Neuronal stem cell (in vitro differentiated cells): Measurements from ENCODE around the gene ZMYND11.
"Not testable (repeated sequence)": the region's sequence is repeated elsewhere in the genome, so short reads cannot be mapped to it uniquely, and the experiment has no call there.

Experiments
- DNase-seq: peaks from one replicate; pipeline ENCODE4 v3.0.0-alpha.2; 2013; ENCODE audit warnings: low spot score
- H2AFZ ChIP-seq: one replicate; pipeline ENCODE4 v1.6.1; 2013; ENCODE audit warnings: mild to moderate bottlenecking, low read length, inconsistent platforms
- H2AK5ac ChIP-seq: 2 replicates; pipeline ENCODE4 v1.6.1; 2013; ENCODE audit warnings: low read depth, mild to moderate bottlenecking, inconsistent platforms, low read length, moderate library complexity, mixed read lengths
- H2BK120ac ChIP-seq: 2 replicates; pipeline ENCODE4 v1.6.1; 2013; ENCODE audit warnings: low read depth, mild to moderate bottlenecking, inconsistent platforms, low read length, moderate library complexity, mixed read lengths
- H2BK12ac ChIP-seq: one replicate; pipeline ENCODE4 v1.6.1; 2013; ENCODE audit warnings: low read length, inconsistent platforms
- H2BK15ac ChIP-seq: 2 replicates; pipeline ENCODE4 v1.6.1; 2013; ENCODE audit warnings: mild to moderate bottlenecking, low read length, inconsistent platforms, mixed read lengths
- H2BK5ac ChIP-seq: one replicate; pipeline ENCODE4 v1.6.1; 2013; ENCODE audit warnings: inconsistent platforms, mild to moderate bottlenecking, low read length, moderate library complexity
- H3K14ac ChIP-seq: one replicate; pipeline ENCODE4 v1.6.1; 2013; ENCODE audit warnings: low read length, inconsistent platforms
- H3K18ac ChIP-seq: 2 replicates; pipeline ENCODE4 v1.6.1; 2013; ENCODE audit warnings: low read length, inconsistent platforms
- H3K23ac ChIP-seq: 2 replicates; pipeline ENCODE4 v1.6.1; 2013; ENCODE audit warnings: low read depth, mild to moderate bottlenecking, mixed read lengths, low read length, inconsistent platforms; ENCODE audit not compliant: poor library complexity
- H3K27ac ChIP-seq: replicated peaks from 3 replicates; pipeline ENCODE4 v1.5.1; 2013; ENCODE audit warnings: low read length, inconsistent platforms
- H3K27me3 ChIP-seq, 3 experiments: 2 replicates each; pipeline ENCODE4 v1.6.1; 2013; ENCODE audit warnings: low read length in 3 of 3, mild to moderate bottlenecking in 2 of 3, inconsistent platforms in 1 of 3, low read depth in 1 of 3, mixed read lengths in 1 of 3, moderate library complexity in 1 of 3; ENCODE audit not compliant: control insufficient read depth in 3 of 3, insufficient read depth in 3 of 3
- H3K36me3 ChIP-seq, 2 donors: replicated peaks in 1 of 2; 2 replicates each; pipeline ENCODE4 v1.6.1; 2013; ENCODE audit warnings: low read length in 2 of 2; ENCODE audit not compliant: control insufficient read depth in 2 of 2, insufficient read depth in 2 of 2
- H3K4ac ChIP-seq: 2 replicates; pipeline ENCODE4 v1.6.1; 2013; ENCODE audit warnings: inconsistent platforms, mild to moderate bottlenecking, low read length, moderate library complexity
- H3K4me1 ChIP-seq, 2 donors: 1 replicate in 1 of 2; 2 replicates in 1 of 2; pipeline ENCODE4 v1.6.1; 2013; ENCODE audit warnings: low read length in 2 of 2, low read depth in 1 of 2; ENCODE audit not compliant: control insufficient read depth in 2 of 2, insufficient read depth in 1 of 2
- H3K4me2 ChIP-seq: one replicate; pipeline ENCODE4 v1.6.1; 2013; ENCODE audit warnings: mild to moderate bottlenecking, low read length, inconsistent platforms; ENCODE audit not compliant: insufficient read depth, poor library complexity, severe bottlenecking
- H3K4me3 ChIP-seq, 2 donors: 2 replicates each; pipeline ENCODE4 v1.5.1; 2013; ENCODE audit warnings: low read length in 2 of 2, mild to moderate bottlenecking in 2 of 2, inconsistent platforms in 1 of 2, moderate library complexity in 1 of 2
- H3K79me1 ChIP-seq: one replicate; pipeline ENCODE4 v1.6.1; 2013; ENCODE audit warnings: low read depth, mild to moderate bottlenecking, inconsistent platforms, low read length, moderate library complexity
- H3K9ac ChIP-seq: one replicate; pipeline ENCODE4 v1.6.1; 2013; ENCODE audit warnings: mild to moderate bottlenecking, low read depth, low read length, inconsistent platforms; ENCODE audit not compliant: poor library complexity
- H3K9me3 ChIP-seq, 2 donors: replicated peaks in 1 of 2; 2 replicates each; pipeline versions ENCODE3 to v1.6.1; 2013; ENCODE audit warnings: low read length in 2 of 2, mild to moderate bottlenecking in 2 of 2, inconsistent platforms in 1 of 2, low read depth in 1 of 2, mixed read lengths in 1 of 2, moderate library complexity in 1 of 2; ENCODE audit not compliant: control insufficient read depth in 2 of 2, insufficient read depth in 1 of 2
- H4K8ac ChIP-seq: one replicate; pipeline ENCODE4 v1.6.1; 2013; ENCODE audit warnings: low read depth, mild to moderate bottlenecking, inconsistent platforms, low read length, moderate library complexity
- H4K91ac ChIP-seq: one replicate; pipeline ENCODE4 v1.6.1; 2013; ENCODE audit warnings: low read length, low read depth, mild to moderate bottlenecking, inconsistent platforms; ENCODE audit not compliant: poor library complexity
- WGBS, 2 donors: extraction: QIAGEN DNeasy Blood & Tissue Kit; methylation state at CpG; one replicate each; pipeline ENCODE4 v1.1.7; 2013; ENCODE audit warnings: missing lambda C conversion rate in 2 of 2, mixed read lengths in 1 of 2; ENCODE audit not compliant: insufficient read length in 2 of 2, insufficient replicate concordance in 1 of 2; ENCODE audit errors: extremely low coverage in 2 of 2; 5-methylcytosine and 5-hydroxymethylcytosine counted together

The ZMYND11 gene

GRCh38 chr10:184174-184573 lies 48.9 kb downstream of the ZMYND11 start:
- Histone ChIP-seq H3K4me2 (no peak overlapping the region), H3K4me3 (no peak overlapping the region), H2AFZ (no peak overlapping the region), H2BK15ac (no peak overlapping the region), H3K9me3 (peaks cover 6 to 25% of the 10 kb centered on the region in 2 donors), H2BK12ac (no peak overlapping the region), H2BK5ac (no peak overlapping the region), H3K23ac (no peak overlapping the region), H3K79me1 (peaks cover 1% of the 10 kb centered on the region), H3K27ac (no peak overlapping the region), H2BK120ac (no peak overlapping the region), H3K27me3 (no peaks in the 10 kb centered on the region), H3K18ac (no peak overlapping the region), H3K36me3 (peaks cover 9 to 78% of the 10 kb centered on the region in 2 donors), H3K4ac (no peak overlapping the region), H2AK5ac (no peak overlapping the region), H3K9ac (no peak overlapping the region), H3K14ac (no peak overlapping the region), H4K91ac (no peak overlapping the region), H4K8ac (no peak overlapping the region), H3K4me1 (no peaks in the 10 kb centered on the region)
- WGBS, 2 donors: no CpG with 5 or more reads among the region's 1 CpG
- no peak for DNase-seq

- no peak overlapping the region for H2BK15ac ChIP-seq
- WGBS, 2 donors: no CpG with 5 or more reads among the region's 5 CpGs
- H3K9ac ChIP-seq: no peak overlapping the region
- no peaks in the 10 kb centered on the region for H3K27me3 ChIP-seq
- H3K14ac ChIP-seq: no peak overlapping the region
- no peak overlapping the region for H2AK5ac ChIP-seq
- no peak overlapping the region for H3K27ac ChIP-seq
- H3K23ac ChIP-seq: no peak overlapping the region
- no peak overlapping the region for H4K8ac ChIP-seq
- no peak overlapping the region for H2BK12ac ChIP-seq
- peaks cover 1% of the 10 kb centered on the region for H3K79me1 ChIP-seq
- H3K18ac ChIP-seq: no peak overlapping the region
- H2AFZ ChIP-seq: no peak overlapping the region
- H3K4me2 ChIP-seq: no peak overlapping the region
- no peak overlapping the region for H4K91ac ChIP-seq
- H3K36me3 ChIP-seq: peaks cover 9 to 81% of the 10 kb centered on the region in 2 donors
- no peak for DNase-seq
- no peak overlapping the region for H3K4me3 ChIP-seq
- H3K4ac ChIP-seq: no peak overlapping the region
- peaks cover 6 to 25% of the 10 kb centered on the region in 2 donors for H3K9me3 ChIP-seq
- H3K4me1 ChIP-seq: no peaks in the 10 kb centered on the region
- H2BK120ac ChIP-seq: no peak overlapping the region
- H2BK5ac ChIP-seq: no peak overlapping the region
These were observed 49.7 kb downstream of the ZMYND11 start for GRCh38 chr10:184911-185310.

GRCh38 chr10:185571-185970 lies 50.3 kb downstream of the ZMYND11 start:
- not testable (repeated sequence) for H2BK15ac ChIP-seq, H3K27ac ChIP-seq, H3K4me2 ChIP-seq, H3K4me1 ChIP-seq, H4K8ac ChIP-seq, H4K91ac ChIP-seq, H2BK120ac ChIP-seq, H2AK5ac ChIP-seq, H3K4ac ChIP-seq, H3K23ac ChIP-seq, H3K9ac ChIP-seq, H3K14ac ChIP-seq, DNase-seq, H3K4me3 ChIP-seq, H3K18ac ChIP-seq, H2AFZ ChIP-seq, H2BK5ac ChIP-seq, H3K27me3 ChIP-seq, H3K79me1 ChIP-seq, H2BK12ac ChIP-seq
- no CpG with 5 or more reads among the region's 7 CpGs for whole genome bisulfite sequencing, 2 donors
- Histone ChIP-seq H3K9me3 (peaks cover 6 to 25% of the 10 kb centered on the region in 2 donors), H3K36me3 (peaks cover 9 to 78% of the 10 kb centered on the region in 2 donors)

- H4K8ac ChIP-seq: no peak overlapping the region
- H3K18ac ChIP-seq: no peak overlapping the region
- H3K9ac ChIP-seq: no peak overlapping the region
- H3K36me3 ChIP-seq: peaks cover 7 to 70% of the 10 kb centered on the region in 2 donors
- H2AFZ ChIP-seq: no peak overlapping the region
- peaks cover 6 to 25% of the 10 kb centered on the region in 2 donors for H3K9me3 ChIP-seq
- H2BK12ac ChIP-seq: no peak overlapping the region
- no peak overlapping the region for H2BK120ac ChIP-seq
- no CpG with 5 or more reads among the region's 4 CpGs for WGBS, 2 donors
- no peaks in the 10 kb centered on the region for H3K79me1 ChIP-seq
- no peak overlapping the region for H3K14ac ChIP-seq
- no peak overlapping the region for H3K27ac ChIP-seq
- no peak overlapping the region for H3K4ac ChIP-seq
- no peak overlapping the region for H2AK5ac ChIP-seq
- no peaks in the 10 kb centered on the region for H3K27me3 ChIP-seq
- H3K4me1 ChIP-seq: no peaks in the 10 kb centered on the region
- DNase-seq: no peak
- no peak overlapping the region for H3K4me2 ChIP-seq
- no peak overlapping the region for H3K4me3 ChIP-seq
- no peak overlapping the region for H3K23ac ChIP-seq
- H2BK15ac ChIP-seq: no peak overlapping the region
- H2BK5ac ChIP-seq: no peak overlapping the region
- no peak overlapping the region for H4K91ac ChIP-seq
These were observed 51.7 kb downstream of the ZMYND11 start for GRCh38 chr10:186911-187310.
